NOMO-1 treated with DMSO at 0.1 percent for 48 hours (cell line): ENCODE results near the gene PCGF1.

Source experiments
- DNase-seq: peaks from one replicate; lab custom pipeline; 2025; ENCODE audit not compliant: unreplicated experiment; lab: John Stamatoyannopoulos, UW

Gene PCGF1

DNA sequence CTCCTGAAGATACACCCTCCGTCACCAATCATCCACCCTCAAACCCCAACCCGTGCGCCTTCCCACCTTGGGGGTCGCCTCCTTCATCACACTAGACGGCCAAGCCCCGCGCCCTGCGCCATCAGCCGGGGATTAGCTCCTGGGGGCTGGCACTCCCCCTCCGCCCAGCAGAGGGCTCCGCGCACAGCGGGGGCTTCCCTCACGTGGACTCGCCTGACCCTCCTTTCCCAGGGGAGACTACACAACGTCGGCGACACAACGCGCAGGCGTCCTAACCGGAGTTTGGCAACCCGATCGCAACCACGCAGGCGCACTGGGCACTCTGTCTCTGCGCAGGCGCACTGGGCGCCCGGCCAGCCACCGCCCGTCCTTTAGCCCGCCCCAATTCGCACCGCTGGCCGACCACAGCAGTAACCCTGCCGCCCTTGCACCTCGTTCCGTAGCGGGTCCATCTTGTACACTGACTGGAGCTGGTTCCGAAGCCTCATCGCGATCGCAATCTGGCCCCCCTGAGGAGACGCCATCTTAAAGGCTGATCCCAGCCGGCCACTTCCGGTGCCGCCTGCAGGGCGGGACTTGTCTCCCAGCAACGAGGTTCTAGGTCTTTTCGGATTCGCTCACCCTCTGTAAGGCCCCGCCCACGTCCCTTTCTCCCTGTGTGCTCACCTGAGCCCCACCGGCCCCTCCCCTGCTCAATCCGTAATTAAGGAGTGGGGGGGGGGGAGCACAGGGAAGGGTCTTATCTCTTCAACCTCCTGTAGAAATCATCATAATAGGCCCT, at the start of gene PCGF1:
Gene PCGF1 (minus strand): TSS at position 551 of the 781 bp plus-strand sequence. CDS start 27 bp downstream, at position 524.
- peak; percentile 93 for DNase-seq

- DNase-seq = no peak
Measured at GRCh38 chr2:74556831-74557370, 49.4 kb upstream of the PCGF1 start.

DNA sequence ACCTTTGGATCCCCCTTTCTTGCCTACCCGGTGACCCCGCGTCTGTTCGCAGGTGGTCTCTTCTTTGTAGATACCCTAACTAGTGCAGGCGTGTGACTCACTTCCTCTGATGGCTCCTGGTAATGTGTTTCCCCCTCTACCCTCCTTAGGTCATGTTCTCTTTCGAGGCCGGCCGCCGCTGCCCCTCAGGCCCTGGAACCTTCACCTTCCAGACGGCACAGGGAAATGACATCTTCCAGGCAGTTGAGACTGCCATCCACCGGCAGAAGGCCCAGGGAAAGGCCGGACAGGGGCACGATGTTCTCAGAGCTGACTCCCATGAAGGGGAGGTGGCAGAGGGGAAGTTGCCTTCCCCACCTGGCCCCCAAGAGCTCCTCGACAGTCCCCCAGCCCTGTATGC, 48.7 kb upstream of the PCGF1 start:
- no peak for DNase-seq

DNA sequence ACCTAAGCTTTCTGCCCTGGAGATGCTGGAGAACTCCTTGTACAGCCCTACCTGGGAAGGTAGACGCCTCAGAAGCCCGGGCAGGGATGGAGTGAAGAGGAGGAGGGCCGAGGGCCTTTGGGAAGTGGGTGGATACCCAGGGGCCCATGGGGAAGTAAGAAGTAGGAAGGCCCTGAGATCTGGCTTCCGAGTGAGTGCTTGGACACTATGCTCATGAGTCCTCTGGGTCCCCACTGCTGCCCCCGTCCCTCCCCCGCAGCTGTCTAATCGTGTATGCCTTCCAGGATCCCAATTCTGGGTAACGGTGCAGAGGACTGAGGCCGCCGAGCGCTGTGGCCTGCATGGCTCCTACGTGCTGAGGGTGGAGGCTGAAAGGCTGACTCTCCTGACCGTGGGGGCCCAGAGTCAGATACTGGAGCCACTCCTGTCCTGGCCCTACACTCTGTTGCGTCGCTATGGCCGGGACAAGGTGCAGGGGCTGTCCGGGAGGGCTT, 48.2 kb upstream of the PCGF1 start:
- peak; percentile 45 for DNase-seq

DNA sequence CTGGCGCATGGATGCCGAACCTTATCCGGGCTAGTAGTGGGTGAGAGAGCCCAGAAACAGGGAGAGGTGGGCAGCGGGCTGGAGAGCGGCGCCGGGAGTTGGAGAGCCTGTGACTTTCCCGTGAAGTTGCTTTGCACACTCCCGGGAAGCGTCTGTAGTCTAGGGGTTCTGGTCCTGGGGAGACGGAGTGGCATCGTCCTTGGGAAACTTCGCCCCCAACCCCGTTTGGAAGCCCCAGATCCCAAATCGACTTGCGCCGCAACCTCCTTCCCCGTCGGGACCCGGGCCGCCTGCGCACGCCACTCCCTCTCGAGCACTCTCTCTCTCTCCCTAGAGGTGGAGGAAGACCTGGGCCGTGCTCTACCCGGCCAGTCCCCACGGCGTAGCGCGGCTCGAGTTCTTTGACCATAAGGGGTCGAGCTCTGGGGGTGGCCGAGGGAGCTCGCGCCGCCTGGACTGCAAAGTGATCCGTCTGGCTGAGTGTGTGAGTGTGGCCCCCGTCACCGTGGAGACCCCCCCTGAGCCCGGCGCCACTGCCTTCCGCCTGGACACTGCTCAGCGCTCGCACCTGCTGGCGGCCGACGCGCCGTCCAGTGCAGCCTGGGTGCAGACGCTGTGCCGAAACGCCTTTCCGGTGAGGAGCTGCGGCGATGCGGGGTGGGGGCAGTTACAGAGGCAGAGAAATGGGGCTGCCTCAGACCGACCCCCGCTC, 47.5 kb upstream of the PCGF1 start:
- peak; percentile 69 for DNase-seq

GRCh38 chr2:74553892-74554819, 46.7 kb upstream of the PCGF1 start, which contains the start of the genes DOK1 and LOXL3:
Gene DOK1 (plus strand): TSS chr2:74554720. CDS start chr2:74554755, 35 bp downstream.
Gene LOXL3 (minus strand): TSS chr2:74553942. CDS start chr2:74552634, 1,308 bp downstream.
- peak; percentile 66 for DNase-seq

GRCh38 chr2:74552914-74553811, 45.7 kb upstream of the PCGF1 start:
- DNase-seq = no peak

GRCh38 chr2:74551942-74552913, 44.7 kb upstream of the PCGF1 start:
- no peak for DNase-seq

DNA sequence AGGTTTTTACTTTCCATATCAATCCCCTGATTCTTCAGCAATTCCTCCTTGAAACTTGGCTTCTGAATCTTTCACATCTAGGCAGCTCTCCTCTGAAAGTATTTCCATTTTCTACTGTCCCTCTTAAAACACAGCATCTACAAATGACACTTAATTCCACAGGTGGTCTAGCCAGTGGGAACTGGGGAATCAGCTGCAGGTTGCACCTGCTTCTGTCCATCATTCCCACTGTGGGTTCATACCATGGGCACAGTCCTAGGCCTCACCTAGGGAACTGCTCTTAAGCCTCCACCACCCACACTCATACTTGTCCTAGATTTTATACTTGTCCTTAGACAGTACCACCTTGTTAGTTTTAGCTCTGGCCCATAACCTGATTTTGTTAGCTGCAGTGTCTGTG, 44.0 kb upstream of the PCGF1 start:
- no peak for DNase-seq

- no peak for DNase-seq
Measured at GRCh38 chr2:74550231-74550630, 42.7 kb upstream of the PCGF1 start.

DNA sequence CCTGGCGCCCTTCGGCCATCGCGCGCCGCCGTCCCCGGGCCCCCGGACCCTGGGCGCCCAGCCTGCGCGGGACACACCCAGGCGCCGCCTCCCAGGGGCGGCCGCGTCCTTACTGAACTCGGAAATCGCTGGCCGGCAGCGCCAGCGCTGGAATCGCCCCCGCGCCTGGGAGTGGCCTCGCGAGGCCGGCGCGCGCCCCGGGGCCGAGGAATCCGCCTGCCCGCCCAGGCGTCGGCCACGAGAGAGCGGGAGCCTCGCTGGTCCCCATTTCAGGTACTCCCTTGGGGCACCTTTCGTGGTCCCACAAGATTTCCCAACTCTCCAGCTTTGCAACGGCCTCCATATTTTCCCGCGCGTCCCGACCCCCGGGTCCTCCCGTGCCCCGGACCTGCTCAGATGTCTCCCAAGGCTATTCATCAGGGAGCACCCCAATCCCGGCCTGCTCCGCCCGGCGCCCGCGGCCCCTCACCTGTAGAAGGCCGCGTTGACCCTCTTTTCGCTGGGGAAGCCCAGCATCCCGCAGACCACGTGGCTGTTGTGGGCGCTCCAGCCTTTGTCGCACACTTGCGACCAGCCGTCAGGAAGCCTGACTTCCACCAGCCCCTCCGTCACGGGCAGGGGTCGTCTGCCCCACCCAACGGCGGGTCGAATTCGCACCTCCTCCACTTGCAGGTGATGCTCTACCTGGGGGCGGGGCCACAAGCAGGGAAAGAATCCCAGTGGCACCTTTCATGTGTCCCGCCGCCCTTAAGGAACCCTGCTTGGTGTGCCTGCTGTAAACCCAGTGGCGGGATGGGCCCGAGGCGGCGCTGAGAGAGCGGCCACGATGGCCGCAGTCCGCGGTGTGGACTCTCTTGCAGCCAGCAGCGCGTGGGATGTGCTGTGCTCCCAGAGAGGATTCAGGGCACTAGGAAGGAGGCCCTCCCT, 41.7 kb upstream of the PCGF1 start:
- DNase-seq = peak; percentile 32

- no peak for DNase-seq
Measured at GRCh38 chr2:74548285-74548899, 40.9 kb upstream of the PCGF1 start.

DNA sequence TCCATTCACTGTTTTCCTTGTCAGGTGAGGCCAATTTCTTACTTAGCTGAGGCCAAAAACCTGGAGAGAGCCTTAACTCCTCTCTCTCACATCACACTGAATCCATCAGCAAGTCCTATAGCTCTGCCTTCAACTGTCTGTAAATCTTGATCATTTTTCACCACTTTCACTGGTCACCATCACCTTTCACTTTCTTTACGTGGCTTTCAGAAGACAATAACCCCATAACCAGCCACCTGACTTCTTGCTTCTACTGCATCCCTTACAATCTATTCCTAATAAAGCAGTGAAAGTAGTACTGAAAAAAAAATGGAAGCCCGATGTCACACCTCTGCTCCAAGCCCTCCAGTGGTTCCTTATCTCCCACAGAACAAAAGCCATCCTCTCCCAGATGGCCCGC, 38.5 kb upstream of the PCGF1 start:
- no peak for DNase-seq

GRCh38 chr2:74544634-74545033, 37.1 kb upstream of the PCGF1 start:
- no peak for DNase-seq

- no peak for DNase-seq
Measured at GRCh38 chr2:74542978-74543377, 35.5 kb upstream of the PCGF1 start.

DNA sequence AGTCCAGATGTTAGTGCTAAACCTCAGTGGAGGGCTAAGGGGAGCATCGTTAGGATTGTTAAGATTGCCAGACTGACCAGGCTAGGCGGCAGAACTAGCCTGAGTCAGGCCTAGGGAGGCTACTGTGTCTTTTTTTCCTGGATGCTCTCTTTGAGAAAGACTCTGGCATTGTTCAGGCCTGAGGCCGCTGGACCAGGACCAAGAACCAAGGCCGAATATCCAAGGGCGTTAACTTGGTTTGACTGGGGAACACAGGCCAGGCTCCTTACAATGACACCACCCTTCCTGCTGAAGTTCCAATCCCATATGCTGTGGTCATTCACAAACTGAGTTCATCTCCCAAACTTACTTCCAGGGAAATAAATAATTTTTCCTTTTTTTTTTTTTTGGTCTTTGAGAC, 32.8 kb upstream of the PCGF1 start:
- no peak for DNase-seq

DNA sequence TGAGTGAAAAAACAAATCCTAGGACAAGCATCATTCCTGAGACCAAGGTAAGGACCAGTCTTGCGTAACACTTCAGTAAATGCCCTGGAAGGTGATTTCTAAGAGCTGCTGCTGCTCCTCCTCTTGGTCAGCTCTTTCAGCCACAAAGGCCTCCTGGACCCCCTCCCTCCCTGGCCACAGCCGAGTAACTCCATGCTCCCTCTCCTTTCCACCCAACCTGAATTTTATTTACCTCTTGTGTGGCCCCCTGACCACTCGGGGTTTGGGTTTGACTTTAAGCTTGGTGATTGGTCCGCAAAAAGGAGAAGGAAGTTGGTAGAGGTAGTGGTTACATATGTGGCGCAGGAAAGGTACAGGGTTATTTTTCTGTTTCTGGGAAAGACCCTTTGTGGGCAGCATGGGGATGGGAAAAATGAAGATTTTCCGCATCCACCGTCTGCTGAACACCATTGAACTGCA, 31.4 kb upstream of the PCGF1 start:
- peak; percentile 25 for DNase-seq
